WTC11 (cell line): Measurements from ENCODE around the gene PON1. TPM values are rescaled to one million over a fixed set of nuclear protein-coding genes. Genes with fewer than 3 reads are reported as not detected.

Source experiments
- ATAC-seq: fragments of 200-7000 bp; cut with Tn5 transposase; 2 replicates; pipeline ENCODE4 v1.10.0; 2021; ENCODE audit warnings: mild to moderate bottlenecking, moderate library complexity
- CTCF ChIA-PET: fragments of 300-600 bp; sonication (Branson Sonifier 250); formaldehyde crosslinking; loops from one replicate; lab custom pipeline; 2021; ENCODE audit warnings: antibody characterized with exemption; lab: Charles Lee
- POLR2A ChIA-PET: fragments of 350-600 bp; sonication (Branson Sonifier 250); formaldehyde crosslinking; loops from one replicate; lab custom pipeline; 2021; ENCODE audit warnings: antibody characterized with exemption; lab: Charles Lee
- DNase-seq: peaks from one replicate; pipeline ENCODE4 v3.0.0; 2021; ENCODE audit warnings: low spot score
- H3K27ac Mint-ChIP-seq: 2 replicates; pipeline ENCODE4 v1.8.0; 2021; ENCODE audit warnings: mixed read lengths
- H3K27me3 Mint-ChIP-seq: 2 replicates; pipeline ENCODE4 v1.8.0; 2021; ENCODE audit warnings: low read depth, mild to moderate bottlenecking, moderate library complexity, mixed read lengths
- H3K36me3 Mint-ChIP-seq: 2 replicates; pipeline ENCODE4 v1.8.0; 2021; ENCODE audit warnings: mixed read lengths
- H3K4me1 Mint-ChIP-seq: 2 replicates; pipeline ENCODE4 v1.8.0; 2022; ENCODE audit warnings: mixed read lengths
- H3K4me3 Mint-ChIP-seq: 2 replicates; pipeline ENCODE4 v1.8.0; 2021; ENCODE audit warnings: mild to moderate bottlenecking, moderate library complexity, mixed read lengths
- H3K9me3 Mint-ChIP-seq: 2 replicates; pipeline ENCODE4 v1.8.0; 2021; ENCODE audit warnings: mixed read lengths
- FOXK1 ChIP-seq: sonication (generic); formaldehyde crosslinking; IDR thresholded peaks from 2 replicates; pipeline ENCODE4 v1.8.0; 2022; ENCODE audit warnings: mild to moderate bottlenecking, moderate library complexity, missing genetic modification reagents
- KAT7 ChIP-seq: sonication (generic); formaldehyde crosslinking; IDR thresholded peaks from 2 replicates; pipeline ENCODE4 v1.8.1; 2023; ENCODE audit warnings: missing genetic modification reagents, mild to moderate bottlenecking, borderline replicate concordance
- NFATC4 ChIP-seq: fragments of 250-450 bp; sonication (Bioruptor Pico); IDR thresholded peaks from 2 replicates; pipeline ENCODE4 v1.9.0; 2021; ENCODE audit warnings: mild to moderate bottlenecking
- NR2C2 ChIP-seq: sonication (generic); formaldehyde crosslinking; IDR thresholded peaks from 2 replicates; pipeline ENCODE4 v1.8.0; 2022; ENCODE audit warnings: mild to moderate bottlenecking, missing genetic modification reagents
- PRDM15 ChIP-seq: sonication (generic); formaldehyde crosslinking; IDR thresholded peaks from 2 replicates; pipeline ENCODE4 v1.8.0; 2022; ENCODE audit warnings: missing genetic modification reagents
- TCF7 ChIP-seq: sonication (generic); formaldehyde crosslinking; IDR thresholded peaks from 2 replicates; pipeline ENCODE4 v1.8.0; 2022; ENCODE audit warnings: mild to moderate bottlenecking, low read depth, missing genetic modification reagents, moderate library complexity
- TEAD1 ChIP-seq: sonication (generic); formaldehyde crosslinking; IDR thresholded peaks from 2 replicates; pipeline ENCODE4 v1.8.0; 2022; ENCODE audit warnings: mild to moderate bottlenecking, missing genetic modification reagents
- ZNF121 ChIP-seq: sonication (generic); formaldehyde crosslinking; IDR thresholded peaks from 2 replicates; pipeline ENCODE4 v1.8.0; 2023; ENCODE audit warnings: missing genetic modification reagents
- ZNF219 ChIP-seq: sonication (generic); formaldehyde crosslinking; IDR thresholded peaks from 2 replicates; pipeline ENCODE4 v1.8.0; 2023; ENCODE audit warnings: missing genetic modification reagents, mild to moderate bottlenecking, borderline replicate concordance
- ZNF263 ChIP-seq: sonication (generic); formaldehyde crosslinking; IDR thresholded peaks from 2 replicates; pipeline ENCODE4 v1.8.1; 2022; ENCODE audit warnings: low read depth, mild to moderate bottlenecking, moderate library complexity, missing genetic modification reagents
- ZNF423 ChIP-seq: fragments of 250-450 bp; sonication (Bioruptor Pico); IDR thresholded peaks from 2 replicates; pipeline ENCODE4 v2.1.2; 2022; ENCODE audit warnings: mild to moderate bottlenecking, moderate library complexity
- total RNA-seq: library from RNA; stranded (reverse); gene quantifications from 3 replicates; pipeline ENCODE4 v1.2.3, GENCODE V29; 2021
- TF ChIP-seq, protein P1 (sequence below): fragments of 250-450 bp; sonication (Bioruptor Pico); IDR thresholded peaks from 2 replicates; pipeline ENCODE4 v2.1.2; 2022; ENCODE audit warnings: mild to moderate bottlenecking, moderate library complexity
- TF ChIP-seq, protein P2 (sequence below): fragments of 250-450 bp; sonication (Bioruptor Pico); IDR thresholded peaks from 2 replicates; pipeline ENCODE4 v1.9.0; 2021; ENCODE audit warnings: mild to moderate bottlenecking
- TF ChIP-seq, protein P3 (sequence below): sonication (generic); formaldehyde crosslinking; IDR thresholded peaks from 2 replicates; pipeline ENCODE4 v1.8.0; 2022; ENCODE audit warnings: mild to moderate bottlenecking, missing genetic modification reagents
- TF ChIP-seq, protein P4 (sequence below): sonication (generic); formaldehyde crosslinking; IDR thresholded peaks from 2 replicates; pipeline ENCODE4 v1.8.0; 2022; ENCODE audit warnings: mild to moderate bottlenecking, missing genetic modification reagents
- TF ChIP-seq, protein P5 (sequence below): sonication (generic); formaldehyde crosslinking; IDR thresholded peaks from 2 replicates; pipeline ENCODE4 v1.8.1; 2023; ENCODE audit warnings: mild to moderate bottlenecking, missing genetic modification reagents, moderate library complexity
- TF ChIP-seq, protein P6 (sequence below): sonication (generic); formaldehyde crosslinking; conservative IDR thresholded peaks from 2 replicates; pipeline ENCODE4 v1.8.1; 2023; ENCODE audit warnings: mild to moderate bottlenecking, low read depth, missing genetic modification reagents, moderate library complexity
- TF ChIP-seq, protein P7 (sequence below): sonication (generic); formaldehyde crosslinking; IDR thresholded peaks from 2 replicates; pipeline ENCODE4 v1.8.1; 2023; ENCODE audit warnings: mild to moderate bottlenecking, moderate library complexity, missing genetic modification reagents

Gene PON1
- total RNA-seq, 1 experiment from 2014 or later: 0.26 TPM

DNA sequence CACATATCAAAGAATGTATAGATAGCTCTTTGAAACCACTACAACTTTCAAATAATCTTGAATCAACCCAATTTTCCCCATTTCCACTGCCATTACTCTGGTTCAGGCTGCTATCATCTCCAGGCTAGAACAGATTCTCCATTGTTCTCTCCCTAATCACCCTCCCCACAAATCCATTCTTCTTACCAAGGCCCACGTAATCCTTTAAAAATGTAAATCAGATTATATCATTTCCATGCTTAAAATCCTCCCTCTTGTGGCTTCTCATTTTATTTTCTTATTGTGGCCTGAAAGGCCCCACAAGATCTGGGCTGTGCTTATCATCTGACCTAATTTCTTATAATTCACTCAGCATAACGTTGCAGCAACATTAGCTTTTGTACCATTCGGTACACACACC is 3.0 kb upstream of the PON1 start:
- ATAC-seq (no peak), DNase-seq (no peak)
- H3K27me3 Mint-ChIP-seq: peaks cover 15% of the 10 kb centered on the region
- H3K9me3 Mint-ChIP-seq: peaks cover 18% of the 10 kb centered on the region; the same call in 1 of the 2 replicates
- H3K4me1 Mint-ChIP-seq: peaks cover 3% of the 10 kb centered on the region
- no peak overlapping the region for H3K4me3 Mint-ChIP-seq
- CTCF ChIA-PET: no interaction called here
- TF ChIP-seq, protein P1, sequence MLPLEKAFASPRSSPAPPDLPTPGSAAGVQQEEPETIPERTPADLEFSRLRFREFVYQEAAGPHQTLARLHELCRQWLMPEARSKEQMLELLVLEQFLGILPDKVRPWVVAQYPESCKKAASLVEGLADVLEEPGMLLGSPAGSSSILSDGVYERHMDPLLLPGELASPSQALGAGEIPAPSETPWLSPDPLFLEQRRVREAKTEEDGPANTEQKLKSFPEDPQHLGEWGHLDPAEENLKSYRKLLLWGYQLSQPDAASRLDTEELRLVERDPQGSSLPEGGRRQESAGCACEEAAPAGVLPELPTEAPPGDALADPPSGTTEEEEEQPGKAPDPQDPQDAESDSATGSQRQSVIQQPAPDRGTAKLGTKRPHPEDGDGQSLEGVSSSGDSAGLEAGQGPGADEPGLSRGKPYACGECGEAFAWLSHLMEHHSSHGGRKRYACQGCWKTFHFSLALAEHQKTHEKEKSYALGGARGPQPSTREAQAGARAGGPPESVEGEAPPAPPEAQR (CRISPR knock-in tag): no peak
- no peak for TF ChIP-seq ZNF121 (CRISPR knock-in tag)
- TF ChIP-seq, protein P2, sequence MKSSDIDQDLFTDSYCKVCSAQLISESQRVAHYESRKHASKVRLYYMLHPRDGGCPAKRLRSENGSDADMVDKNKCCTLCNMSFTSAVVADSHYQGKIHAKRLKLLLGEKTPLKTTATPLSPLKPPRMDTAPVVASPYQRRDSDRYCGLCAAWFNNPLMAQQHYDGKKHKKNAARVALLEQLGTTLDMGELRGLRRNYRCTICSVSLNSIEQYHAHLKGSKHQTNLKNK (CRISPR knock-in tag): no peak
- no peak for TF ChIP-seq TEAD1 (CRISPR knock-in tag)
- no peak for TF ChIP-seq PRDM15 (CRISPR knock-in tag)
- no peak for TF ChIP-seq ZNF219 (CRISPR knock-in tag)
- TF ChIP-seq, protein P3, sequence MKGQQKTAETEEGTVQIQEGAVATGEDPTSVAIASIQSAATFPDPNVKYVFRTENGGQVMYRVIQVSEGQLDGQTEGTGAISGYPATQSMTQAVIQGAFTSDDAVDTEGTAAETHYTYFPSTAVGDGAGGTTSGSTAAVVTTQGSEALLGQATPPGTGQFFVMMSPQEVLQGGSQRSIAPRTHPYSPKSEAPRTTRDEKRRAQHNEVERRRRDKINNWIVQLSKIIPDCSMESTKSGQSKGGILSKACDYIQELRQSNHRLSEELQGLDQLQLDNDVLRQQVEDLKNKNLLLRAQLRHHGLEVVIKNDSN (CRISPR knock-in tag): no peak
- TF ChIP-seq, protein P4, sequence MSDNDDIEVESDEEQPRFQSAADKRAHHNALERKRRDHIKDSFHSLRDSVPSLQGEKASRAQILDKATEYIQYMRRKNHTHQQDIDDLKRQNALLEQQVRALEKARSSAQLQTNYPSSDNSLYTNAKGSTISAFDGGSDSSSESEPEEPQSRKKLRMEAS (CRISPR knock-in tag): no peak
- no peak for TF ChIP-seq ZNF263 (CRISPR knock-in tag)
- TF ChIP-seq, protein P5, sequence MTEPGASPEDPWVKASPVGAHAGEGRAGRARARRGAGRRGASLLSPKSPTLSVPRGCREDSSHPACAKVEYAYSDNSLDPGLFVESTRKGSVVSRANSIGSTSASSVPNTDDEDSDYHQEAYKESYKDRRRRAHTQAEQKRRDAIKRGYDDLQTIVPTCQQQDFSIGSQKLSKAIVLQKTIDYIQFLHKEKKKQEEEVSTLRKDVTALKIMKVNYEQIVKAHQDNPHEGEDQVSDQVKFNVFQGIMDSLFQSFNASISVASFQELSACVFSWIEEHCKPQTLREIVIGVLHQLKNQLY: no peak
- no peak for TF ChIP-seq NFATC4
- TF ChIP-seq ZNF423 (CRISPR knock-in tag): no peak
- TF ChIP-seq, protein P6, sequence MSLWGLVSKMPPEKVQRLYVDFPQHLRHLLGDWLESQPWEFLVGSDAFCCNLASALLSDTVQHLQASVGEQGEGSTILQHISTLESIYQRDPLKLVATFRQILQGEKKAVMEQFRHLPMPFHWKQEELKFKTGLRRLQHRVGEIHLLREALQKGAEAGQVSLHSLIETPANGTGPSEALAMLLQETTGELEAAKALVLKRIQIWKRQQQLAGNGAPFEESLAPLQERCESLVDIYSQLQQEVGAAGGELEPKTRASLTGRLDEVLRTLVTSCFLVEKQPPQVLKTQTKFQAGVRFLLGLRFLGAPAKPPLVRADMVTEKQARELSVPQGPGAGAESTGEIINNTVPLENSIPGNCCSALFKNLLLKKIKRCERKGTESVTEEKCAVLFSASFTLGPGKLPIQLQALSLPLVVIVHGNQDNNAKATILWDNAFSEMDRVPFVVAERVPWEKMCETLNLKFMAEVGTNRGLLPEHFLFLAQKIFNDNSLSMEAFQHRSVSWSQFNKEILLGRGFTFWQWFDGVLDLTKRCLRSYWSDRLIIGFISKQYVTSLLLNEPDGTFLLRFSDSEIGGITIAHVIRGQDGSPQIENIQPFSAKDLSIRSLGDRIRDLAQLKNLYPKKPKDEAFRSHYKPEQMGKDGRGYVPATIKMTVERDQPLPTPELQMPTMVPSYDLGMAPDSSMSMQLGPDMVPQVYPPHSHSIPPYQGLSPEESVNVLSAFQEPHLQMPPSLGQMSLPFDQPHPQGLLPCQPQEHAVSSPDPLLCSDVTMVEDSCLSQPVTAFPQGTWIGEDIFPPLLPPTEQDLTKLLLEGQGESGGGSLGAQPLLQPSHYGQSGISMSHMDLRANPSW (CRISPR knock-in tag): no peak
- no peak for TF ChIP-seq KAT7 (CRISPR knock-in tag)
- TF ChIP-seq FOXK1 (CRISPR knock-in tag): no peak
- TF ChIP-seq, protein P7, sequence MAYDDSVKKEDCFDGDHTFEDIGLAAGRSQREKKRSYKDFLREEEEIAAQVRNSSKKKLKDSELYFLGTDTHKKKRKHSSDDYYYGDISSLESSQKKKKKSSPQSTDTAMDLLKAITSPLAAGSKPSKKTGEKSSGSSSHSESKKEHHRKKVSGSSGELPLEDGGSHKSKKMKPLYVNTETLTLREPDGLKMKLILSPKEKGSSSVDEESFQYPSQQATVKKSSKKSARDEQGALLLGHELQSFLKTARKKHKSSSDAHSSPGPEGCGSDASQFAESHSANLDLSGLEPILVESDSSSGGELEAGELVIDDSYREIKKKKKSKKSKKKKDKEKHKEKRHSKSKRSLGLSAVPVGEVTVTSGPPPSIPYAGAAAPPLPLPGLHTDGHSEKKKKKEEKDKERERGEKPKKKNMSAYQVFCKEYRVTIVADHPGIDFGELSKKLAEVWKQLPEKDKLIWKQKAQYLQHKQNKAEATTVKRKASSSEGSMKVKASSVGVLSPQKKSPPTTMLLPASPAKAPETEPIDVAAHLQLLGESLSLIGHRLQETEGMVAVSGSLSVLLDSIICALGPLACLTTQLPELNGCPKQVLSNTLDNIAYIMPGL: no peak
- no peak for TF ChIP-seq NR2C2
- no peak for TF ChIP-seq TCF7
- POLR2A ChIA-PET: no interaction called here
- no peaks in the 10 kb centered on the region for H3K36me3 Mint-ChIP-seq
- no peak overlapping the region for H3K27ac Mint-ChIP-seq
